M059J (cell line): ENCODE data around the gene ADGB. TPM values are rescaled to one million over a fixed set of nuclear protein-coding genes. Genes with fewer than 3 reads are reported as not detected.

Source experiments
- DNase-seq: peaks from one replicate; pipeline ENCODE4 v3.0.0-alpha.2; 2012; ENCODE audit warnings: low read depth
- total RNA-seq: library from RNA; depleted of rRNA; stranded (reverse); fragments of >200 nt; shearing (Covaris generic); gene quantifications from 2 replicates; pipeline ENCODE4 v1.2.3, GENCODE V29; 2014

The ADGB gene
- total RNA-seq, 1 experiment from 2014 or later: not detected

GRCh38 chr6:146634022-146634421 lies 35.2 kb downstream of the ADGB start:
- no peak for DNase-seq

- DNase-seq: no peak
Measured at GRCh38 chr6:146635165-146635564, 36.4 kb downstream of the ADGB start.

GRCh38 chr6:146636481-146636880 lies 37.7 kb downstream of the ADGB start:
- DNase-seq: no peak

GRCh38 chr6:146642921-146643320 lies 44.1 kb downstream of the ADGB start:
- DNase-seq: no peak

GRCh38 chr6:146650799-146651481 lies 52.2 kb downstream of the ADGB start:
- DNase-seq: peak; percentile 32

- no peak for DNase-seq
Measured at GRCh38 chr6:146651482-146651863, 52.7 kb downstream of the ADGB start.

- no peak for DNase-seq
Measured at GRCh38 chr6:146657432-146657831, 58.7 kb downstream of the ADGB start.

GRCh38 chr6:146664871-146665360 lies 66.1 kb downstream of the ADGB start:
- no peak for DNase-seq

- no peak for DNase-seq
Measured at GRCh38 chr6:146666909-146667308, 68.1 kb downstream of the ADGB start.

GRCh38 chr6:146670161-146670560 lies 71.4 kb downstream of the ADGB start:
- peak; percentile 62 for DNase-seq

- DNase-seq: no peak
Measured at GRCh38 chr6:146673069-146673468, 74.3 kb downstream of the ADGB start.

- DNase-seq: no peak
Measured at GRCh38 chr6:146679386-146679785, 80.6 kb downstream of the ADGB start.

- no peak for DNase-seq
Measured at GRCh38 chr6:146682919-146683318, 84.1 kb downstream of the ADGB start.

GRCh38 chr6:146689806-146690205 lies 91.0 kb downstream of the ADGB start:
- no peak for DNase-seq

GRCh38 chr6:146693342-146693741 lies 94.6 kb downstream of the ADGB start:
- no peak for DNase-seq

- DNase-seq: no peak
Measured at GRCh38 chr6:146697921-146698320, 99.1 kb downstream of the ADGB start.

GRCh38 chr6:146700078-146700686 lies 101.4 kb downstream of the ADGB start:
- peak; percentile 87 for DNase-seq

- no peak for DNase-seq
Measured at GRCh38 chr6:146701632-146702031, 102.9 kb downstream of the ADGB start.

- DNase-seq: no peak
Measured at GRCh38 chr6:146709036-146709622, 110.4 kb downstream of the ADGB start.

GRCh38 chr6:146719387-146719786 lies 120.6 kb downstream of the ADGB start:
- no peak for DNase-seq

GRCh38 chr6:146739696-146740095 lies 140.9 kb downstream of the ADGB start:
- DNase-seq: no peak

- DNase-seq: peak; percentile 91
Measured at GRCh38 chr6:146741609-146742008, 142.8 kb downstream of the ADGB start.

- no peak for DNase-seq
Measured at GRCh38 chr6:146753306-146753705, 154.5 kb downstream of the ADGB start.
